ENCODE results near the gene SIVA1.
"Not testable (repeated sequence)": the region's sequence is repeated elsewhere in the genome, so short reads cannot be mapped to it uniquely, and the experiment has no call there.

SIVA1 gene

DNA sequence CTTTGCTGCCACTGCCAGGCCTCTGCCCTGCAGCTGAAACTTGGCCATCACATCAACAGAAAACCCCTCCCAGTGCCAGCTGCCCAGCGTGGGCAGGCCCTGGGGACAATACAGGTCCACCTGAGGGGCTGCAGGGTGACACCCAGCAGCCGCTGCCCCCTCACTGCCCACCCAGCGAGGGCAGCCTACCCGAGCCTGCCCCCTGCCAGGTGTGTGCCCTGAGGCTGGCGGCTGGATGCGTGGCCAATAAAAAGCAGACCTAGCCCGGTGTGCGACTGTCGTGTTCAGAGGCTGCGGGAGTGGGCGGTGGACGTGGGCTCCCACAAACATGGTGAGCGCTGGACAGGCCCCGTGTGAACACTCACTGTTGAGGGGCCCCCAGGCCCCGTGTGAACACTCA is 33.6 kb upstream of the SIVA1 start:
- in situ Hi-C loops (cut with HindIII; ENCODE audit: low sequenced_read_pairs), result no loop called here

DNA sequence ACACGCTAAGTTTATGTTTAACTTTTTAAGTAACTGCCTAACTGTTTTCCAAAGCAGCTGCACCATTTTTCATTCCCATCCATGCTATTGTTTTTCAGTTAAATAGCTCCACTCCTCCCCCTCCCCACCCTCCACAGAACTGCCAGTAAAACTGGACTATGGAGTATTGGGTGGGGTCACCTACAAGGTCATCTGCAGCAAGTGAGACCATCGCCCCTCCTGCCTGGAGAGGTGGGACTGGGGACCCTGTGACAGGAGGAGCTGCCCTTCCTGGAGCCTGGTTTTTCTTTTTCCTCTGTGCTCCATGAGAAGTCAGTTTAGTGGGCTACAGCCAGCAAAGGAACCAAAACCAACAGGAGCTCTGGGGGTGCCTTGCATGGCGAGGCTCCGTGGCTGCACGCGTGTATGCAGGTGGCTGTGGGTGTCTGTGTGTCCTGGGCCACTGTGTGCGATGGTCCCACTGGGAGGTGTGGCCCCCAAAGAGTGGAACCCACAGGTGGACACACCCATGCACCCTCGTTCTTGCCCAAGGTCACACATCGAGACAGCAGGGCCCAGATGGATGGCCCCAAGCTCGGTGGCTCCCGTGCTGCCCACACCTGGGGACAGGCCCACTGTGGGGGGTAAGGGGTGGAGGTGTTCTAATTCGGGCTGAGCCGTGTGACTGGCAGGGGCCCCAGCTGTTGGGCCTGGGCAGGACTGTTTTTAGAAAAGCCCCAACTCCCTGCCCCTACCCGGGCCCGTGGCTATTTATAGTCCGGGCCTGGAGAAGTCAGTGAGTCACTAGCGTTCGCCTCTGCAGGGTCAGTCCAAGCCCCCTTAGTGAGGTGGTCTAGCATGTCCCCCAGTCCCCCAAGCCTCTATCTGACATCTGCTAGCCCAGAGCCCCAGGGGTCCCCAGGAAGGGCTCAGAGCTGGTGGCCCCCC is 31.2 kb upstream of the SIVA1 start:
- in situ Hi-C loops (cut with HindIII; ENCODE audit: low sequenced_read_pairs), result no loop called here

- in situ Hi-C loops (cut with HindIII; ENCODE audit: low sequenced_read_pairs), result no loop called here
Observed at GRCh38 chr14:104722938-104723650, 29.9 kb upstream of the SIVA1 start.

- in situ Hi-C loops (cut with HindIII; ENCODE audit: low sequenced_read_pairs), result no loop called here
Observed at GRCh38 chr14:104723651-104724406, 29.1 kb upstream of the SIVA1 start, which contains the start of gene ADSS1. Gene ADSS1 (plus strand): TSS chr14:104724229. CDS start chr14:104724271, 42 bp downstream.

- in situ Hi-C loops (cut with HindIII; ENCODE audit: low sequenced_read_pairs), result no loop called here
Observed at GRCh38 chr14:104724407-104724980, 28.5 kb upstream of the SIVA1 start.

- in situ Hi-C loops (cut with HindIII; ENCODE audit: low sequenced_read_pairs), result no loop called here
Observed at GRCh38 chr14:104724981-104725771, 27.8 kb upstream of the SIVA1 start.

GRCh38 chr14:104725772-104726548 is 27.0 kb upstream of the SIVA1 start:
- in situ Hi-C loops (cut with HindIII; ENCODE audit: low sequenced_read_pairs), result no loop called here

GRCh38 chr14:104726600-104727451 is 26.1 kb upstream of the SIVA1 start:
- in situ Hi-C loops (cut with HindIII; ENCODE audit: low sequenced_read_pairs), result no loop called here

- in situ Hi-C loops (cut with HindIII; ENCODE audit: low sequenced_read_pairs), result no loop called here
Observed at GRCh38 chr14:104728631-104729030, 24.3 kb upstream of the SIVA1 start.

DNA sequence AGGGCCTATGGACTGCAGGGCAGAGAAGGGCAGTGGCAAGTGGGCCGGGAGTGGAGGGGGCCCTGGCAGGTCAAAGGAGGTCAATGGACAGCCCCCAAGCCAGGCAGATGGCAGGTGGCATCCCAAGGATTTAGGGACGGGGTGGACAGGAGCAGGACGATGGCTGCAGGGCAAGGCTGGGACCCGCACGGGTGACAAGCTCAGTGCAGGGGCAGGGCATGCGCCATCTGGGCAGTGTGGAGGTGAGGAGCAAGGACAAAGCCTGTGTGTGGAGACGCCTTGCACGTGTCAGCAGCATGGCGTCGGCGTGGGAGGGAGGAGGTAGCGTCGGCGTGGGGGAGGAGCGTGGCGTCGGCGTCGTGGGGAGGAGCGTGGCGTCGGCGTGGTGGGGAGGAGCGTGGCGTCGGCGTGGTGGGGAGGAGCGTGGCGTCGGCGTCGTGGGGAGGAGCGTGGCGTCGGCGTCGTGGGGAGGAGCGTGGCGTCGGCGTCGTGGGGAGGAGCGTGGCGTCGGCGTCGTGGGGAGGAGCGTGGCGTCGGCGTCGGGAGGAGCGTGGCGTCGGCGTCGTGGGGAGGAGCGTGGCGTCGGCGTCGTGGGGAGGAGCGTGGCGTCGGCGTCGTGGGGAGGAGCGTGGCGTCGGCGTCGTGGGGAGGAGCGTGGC is 23.6 kb upstream of the SIVA1 start:
- in situ Hi-C loops (cut with HindIII; ENCODE audit: low sequenced_read_pairs), result not testable (repeated sequence)

- in situ Hi-C loops (cut with HindIII; ENCODE audit: low sequenced_read_pairs), result no loop called here
Observed at GRCh38 chr14:104729835-104730181, 23.1 kb upstream of the SIVA1 start.

DNA sequence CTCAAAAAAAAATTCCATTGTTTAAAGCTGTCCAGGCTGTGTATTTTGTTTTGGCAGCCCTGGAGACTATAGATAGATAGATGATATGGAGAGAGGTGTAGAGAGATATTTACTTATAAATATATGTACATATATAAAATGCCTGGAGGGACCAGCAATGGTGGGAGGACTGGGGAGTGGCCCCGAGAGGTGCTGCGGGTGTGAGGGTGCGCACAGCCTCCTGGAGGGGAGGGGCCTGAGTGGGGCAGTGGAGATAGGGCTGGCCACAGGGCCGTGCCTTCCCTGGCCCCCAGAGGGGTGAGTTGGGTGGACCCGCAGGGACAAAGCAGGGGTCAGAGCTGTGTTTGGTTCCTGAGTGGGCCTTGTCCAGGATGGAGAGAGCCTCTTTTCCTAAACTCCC is 22.5 kb upstream of the SIVA1 start:
- in situ Hi-C loops (cut with HindIII; ENCODE audit: low sequenced_read_pairs), result no loop called here

DNA sequence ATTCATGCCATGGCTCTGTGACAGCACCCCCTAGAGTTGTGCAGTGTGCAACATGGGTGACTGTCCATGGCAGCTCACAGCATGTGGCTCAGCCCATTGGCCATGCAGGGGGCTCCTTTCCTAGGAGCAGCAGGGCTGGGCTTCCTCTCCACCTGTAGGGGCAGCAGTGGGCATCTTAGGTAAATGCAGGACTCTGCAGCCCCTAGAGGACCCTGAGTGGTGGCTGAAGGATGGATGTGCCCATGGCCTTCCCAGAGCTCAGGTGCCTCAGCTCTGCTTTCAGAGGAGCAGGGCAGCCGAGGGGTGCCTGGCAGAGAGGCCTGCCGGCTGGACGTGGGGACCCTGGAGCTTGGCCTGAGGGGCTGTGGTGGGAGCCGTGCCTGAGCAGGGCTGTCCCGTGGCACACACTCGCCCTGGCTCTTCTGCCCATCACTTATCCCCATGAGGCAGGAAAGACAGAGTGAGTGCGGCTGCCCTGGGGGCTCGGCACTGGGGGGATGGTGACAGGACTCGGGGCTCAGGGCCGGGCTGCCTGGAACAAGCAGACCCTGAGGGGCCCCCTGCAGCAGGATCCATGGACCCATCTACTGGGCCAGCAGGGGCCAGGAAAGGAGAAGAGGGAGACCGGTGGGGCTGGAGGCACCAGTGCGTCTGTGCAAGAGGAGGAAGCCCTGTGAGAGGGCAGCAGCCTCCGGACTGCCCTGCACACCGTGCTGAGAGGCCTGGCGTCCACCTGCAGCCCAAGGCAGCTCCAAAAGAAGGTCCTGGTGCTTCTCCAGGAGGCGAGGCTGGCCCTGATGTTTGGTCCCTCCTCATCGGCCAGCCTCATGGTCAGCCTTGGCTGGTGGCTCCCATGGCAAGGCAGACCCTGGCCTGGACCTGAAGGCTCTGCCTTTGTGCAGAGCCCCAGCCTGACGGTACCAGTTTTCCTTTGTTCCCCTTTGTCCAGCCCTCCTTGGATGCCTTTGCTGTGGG is 21.3 kb upstream of the SIVA1 start:
- in situ Hi-C loops (cut with HindIII; ENCODE audit: low sequenced_read_pairs), result no loop called here

DNA sequence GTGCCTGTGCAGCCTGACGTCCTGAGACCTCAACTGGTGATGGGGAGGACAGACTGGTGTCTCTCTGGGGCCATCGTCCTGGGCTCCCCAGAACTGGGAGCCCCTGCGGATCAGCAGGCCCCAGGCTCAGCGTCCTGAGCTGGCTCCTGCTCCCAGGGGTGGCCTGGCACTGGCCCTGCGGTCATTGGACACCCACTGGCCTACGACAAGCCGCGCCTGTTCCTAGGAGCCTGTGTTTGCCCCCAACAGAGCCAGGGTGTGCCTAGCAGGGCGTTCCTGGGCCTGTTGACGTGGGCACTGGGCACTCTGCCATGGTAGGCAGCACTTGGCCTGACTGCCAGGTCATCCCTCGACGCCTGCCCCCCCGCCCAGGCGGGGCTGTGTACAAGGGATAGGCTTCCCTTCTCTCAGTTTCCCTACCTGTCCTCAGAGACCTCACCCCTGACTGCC is 20.6 kb upstream of the SIVA1 start:
- in situ Hi-C loops (cut with HindIII; ENCODE audit: low sequenced_read_pairs), result no loop called here

DNA sequence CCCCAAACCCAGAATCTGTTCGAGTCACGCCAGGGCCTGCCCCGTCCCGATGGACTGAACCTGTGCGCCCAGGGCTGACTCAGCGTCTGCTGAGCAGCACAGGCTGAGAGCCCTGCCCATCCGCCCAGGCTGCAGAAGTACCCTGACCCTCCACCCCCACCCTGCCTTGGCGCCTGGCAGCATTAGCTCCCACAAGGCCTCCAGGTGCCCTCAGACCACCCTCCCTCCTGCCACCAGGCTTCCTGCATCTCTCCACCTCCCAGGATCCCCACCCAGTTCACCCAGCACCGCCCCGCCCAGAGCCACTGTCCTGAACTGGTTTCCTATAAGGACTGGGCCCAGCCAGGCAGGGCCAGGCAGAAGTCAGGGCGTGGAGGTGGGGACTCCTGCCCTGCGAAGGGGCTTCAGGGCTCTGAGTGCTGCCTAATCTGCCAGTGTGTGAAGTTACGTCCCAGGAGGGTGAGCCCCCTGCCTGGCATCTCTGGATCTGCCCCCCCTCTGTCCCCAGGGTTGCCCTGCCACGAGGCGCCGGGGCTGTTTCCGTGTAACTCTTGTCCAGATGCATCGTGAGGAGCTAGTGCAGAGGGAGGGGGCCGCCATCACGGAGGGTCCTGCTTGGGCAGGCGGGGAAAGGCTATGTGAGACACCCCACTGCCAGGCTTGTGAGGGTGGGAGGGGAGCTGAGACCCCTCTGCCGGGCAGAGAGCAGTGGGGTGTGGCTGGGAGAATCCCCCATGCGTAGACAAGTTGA is 19.8 kb upstream of the SIVA1 start:
- in situ Hi-C loops (cut with HindIII; ENCODE audit: low sequenced_read_pairs), result no loop called here

DNA sequence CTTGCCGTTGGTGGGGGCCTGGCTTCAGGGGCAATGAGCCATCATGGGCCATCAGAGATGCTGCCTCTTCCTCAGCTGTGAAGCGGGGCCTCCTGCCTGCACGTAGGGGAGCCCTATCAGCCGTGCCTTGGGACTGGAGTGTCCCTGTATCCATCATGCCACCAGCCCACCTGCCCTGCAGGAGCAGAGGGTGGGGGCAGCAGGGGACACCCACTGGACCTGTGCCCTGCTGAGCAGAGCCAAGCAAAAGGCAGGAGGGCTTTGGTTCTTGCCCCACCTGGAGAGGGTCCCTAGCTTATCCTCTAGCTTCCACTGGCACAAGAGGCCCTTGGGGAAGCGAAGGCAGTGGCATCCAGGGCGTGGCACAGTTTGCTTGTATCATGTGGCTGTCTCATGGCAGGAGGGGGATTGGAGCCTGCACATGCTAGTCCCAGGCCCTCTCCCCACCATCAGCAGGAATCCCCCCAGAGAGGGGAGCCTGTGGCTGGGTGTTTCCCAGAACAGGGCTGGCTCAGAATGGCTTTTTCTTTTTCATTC is 18.8 kb upstream of the SIVA1 start:
- in situ Hi-C loops (cut with HindIII; ENCODE audit: low sequenced_read_pairs), result no loop called here

Measured in DLD1 (cell line).